Heart right ventricle (tissue), 16 donors: ENCODE data around the gene UBL7. TPM values are rescaled to one million over a fixed set of nuclear protein-coding genes. Genes with fewer than 3 reads are reported as not detected.

Experiments used
- ATAC-seq, 8 donors: fragments of 200-7000 bp; cut with Tn5 transposase; one replicate each; pipeline ENCODE4 v1.9.1; 2020; ENCODE audit warnings: mild to moderate bottlenecking in 8 of 8, moderate library complexity in 8 of 8, moderate number of reproducible peaks in 1 of 8
- DNase-seq, 2 donors: peaks; one replicate each; pipeline ENCODE4 v3.0.0-alpha.2; 2020
- H3K27ac ChIP-seq, 10 donors: fragments of 200-600 bp; sonication (generic) in 2 of 10; one replicate each; pipeline versions ENCODE4 v1.5.0 to v1.8.0; 2020 to 2022; ENCODE audit warnings: mild to moderate bottlenecking in 3 of 10
- H3K27me3 ChIP-seq, 7 donors: fragments of 200-600 bp; one replicate each; pipeline ENCODE4 v1.8.0; 2021 to 2022; ENCODE audit warnings: mild to moderate bottlenecking in 2 of 7
- H3K36me3 ChIP-seq, 9 donors: fragments of 200-600 bp; sonication (generic) in 1 of 9; one replicate each; pipeline versions ENCODE4 v1.5.0 to v1.8.0; 2020 to 2022; ENCODE audit warnings: mild to moderate bottlenecking in 2 of 9
- H3K4me1 ChIP-seq, 9 donors: fragments of 200-600 bp; sonication (generic) in 1 of 9; one replicate each; pipeline versions ENCODE4 v1.5.0 to v1.8.0; 2020 to 2022; ENCODE audit warnings: mild to moderate bottlenecking in 4 of 9
- H3K4me3 ChIP-seq, 10 donors: fragments of 200-600 bp; sonication (generic) in 2 of 10; one replicate each; pipeline versions ENCODE4 v1.5.0 to v1.8.0; 2020 to 2022; ENCODE audit warnings: mild to moderate bottlenecking in 7 of 10, moderate library complexity in 2 of 10
- H3K9me3 ChIP-seq, 11 donors: fragments of 200-600 bp in 10 of 11; sonication (generic) in 2 of 11; one replicate each; pipeline versions ENCODE4 v1.5.0 to v1.8.0; 2013 to 2022; ENCODE audit warnings: mild to moderate bottlenecking in 2 of 11, control low read depth in 1 of 11, moderate library complexity in 1 of 11
- WGBS, 2 donors: extraction: QIAGEN DNeasy Blood & Tissue Kit; methylation state at CpG; one replicate each; pipeline ENCODE4 v1.1.7; 2013; ENCODE audit warnings: inconsistent platforms in 1 of 2; 5-methylcytosine and 5-hydroxymethylcytosine counted together
- intact Hi-C, 10 donors: fragments of 100-400 bp; cut with DNase I; formaldehyde crosslinking; loops; one replicate each; pipeline versions ENCODE4 v1.11.1 to v1.14.2; 2022
- microRNA-seq, 2 donors: library from miRNA; unstranded; fragments of <30 nt; microRNA quantifications; one replicate each; pipeline ENCODE4 v1.2.0, GENCODE V29; 2021
- polyA plus RNA-seq, 2 donors: library from polyadenylated mRNA; stranded (reverse); fragments of 200-250 nt; gene quantifications; one replicate each; pipeline ENCODE4 v1.2.3, GENCODE V29; 2013
- total RNA-seq, 10 donors: library from RNA; stranded (reverse); fragmentation: NEBNext Ultra II Directional in 3 of 10; extraction: Animal tissue kit (Norgen Biotek cat#: 25700) in 3 of 10; gene quantifications; one replicate each; pipeline versions ENCODE4 v1.2.1 to v1.2.4, GENCODE V29; 2021 to 2023
- TF ChIP-seq, protein P1 (sequence below), 9 donors: fragments of 200-600 bp; sonication (generic) in 2 of 9; IDR thresholded peaks; one replicate each; pipeline versions ENCODE4 v1.5.0 to v1.8.0; 2021 to 2022; ENCODE audit warnings: antibody characterized with exemption in 9 of 9, mild to moderate bottlenecking in 5 of 9, moderate library complexity in 1 of 9
- donor health status: Arrhythmogenic right ventricular cardiomyopathy.
- donor health status: ischemic (EF 13 %, LVEDD 7.1; RV severe dilation, severe dysfunction).
- donor health status: healthy with polysubstance abuse.
- donor health status: DM: no; HTN: yes; CAD: no.
- donor health status: DM: no; HTN: no; CAD: no.
- donor health status: ischemic (EF 25% LVEDD 6.9; RV normal size, moderate dysfunction).
- donor health status: ischemic (EF 25% LVEDD 5.7; RV mildly dilated, moderate dysfunction).
- donor health status: healthy.
- donor health status: DM: yes; HTN: yes; CAD: no.
- donor health status: Ischemic cardiomyopathy.
- donor health status: ischemic (EF 35%, LVEDD 5.7; RV mildly dilated, moderate dysfunction).
- donor health status: nonischemic (EF 11% LVEDD 7.7; RV severe dilation, severe dysfunction).
- donor health status: DM: yes; HTN: yes; CAD: no.
- donor health status: PGD.
- donor health status: ischemic (EF 29% LVEDD 5.4; RV normal size, mild dysfunction).
- donor health status: nonischemic (EF 23%, LVEDD 6.1; RV moderate dilation, normal function).

UBL7 gene
- total and polyA plus RNA-seq, 12 donors, result 47.0 to 56.6 (median 52.1) TPM

DNA sequence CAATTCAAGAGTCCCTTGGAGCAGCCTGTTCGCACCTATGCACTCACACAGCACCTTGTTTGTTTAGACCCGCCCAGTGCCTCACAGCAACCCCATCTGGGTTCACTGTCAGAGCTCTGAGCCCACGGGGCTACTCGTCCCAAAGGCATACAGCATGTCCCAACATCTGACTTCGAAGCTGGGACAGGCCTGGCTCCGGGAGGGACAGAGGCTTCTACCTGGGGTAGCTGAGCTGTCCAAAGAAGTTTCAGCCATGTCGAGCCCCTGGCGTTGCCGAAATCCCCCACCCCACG, 64.9 kb downstream of the UBL7 start:
- 89 to 91% methylated on average over 10 of the region's 10 CpGs for WGBS, 2 donors
- no peak for ATAC-seq
- Histone ChIP-seq H3K27me3 (peaks cover 0 to 17% (median 0%) of the 10 kb centered on the region in 7 donors), H3K9me3 (no peaks in the 10 kb centered on the region), H3K36me3 (no peaks in the 10 kb centered on the region), H3K27ac (no peak overlapping the region), H3K4me3 (no peak overlapping the region), H3K4me1 (peaks cover 0 to 28% (median 0%) of the 10 kb centered on the region in 9 donors)
- intact Hi-C loops, result no loop called here
- TF ChIP-seq, protein P1, sequence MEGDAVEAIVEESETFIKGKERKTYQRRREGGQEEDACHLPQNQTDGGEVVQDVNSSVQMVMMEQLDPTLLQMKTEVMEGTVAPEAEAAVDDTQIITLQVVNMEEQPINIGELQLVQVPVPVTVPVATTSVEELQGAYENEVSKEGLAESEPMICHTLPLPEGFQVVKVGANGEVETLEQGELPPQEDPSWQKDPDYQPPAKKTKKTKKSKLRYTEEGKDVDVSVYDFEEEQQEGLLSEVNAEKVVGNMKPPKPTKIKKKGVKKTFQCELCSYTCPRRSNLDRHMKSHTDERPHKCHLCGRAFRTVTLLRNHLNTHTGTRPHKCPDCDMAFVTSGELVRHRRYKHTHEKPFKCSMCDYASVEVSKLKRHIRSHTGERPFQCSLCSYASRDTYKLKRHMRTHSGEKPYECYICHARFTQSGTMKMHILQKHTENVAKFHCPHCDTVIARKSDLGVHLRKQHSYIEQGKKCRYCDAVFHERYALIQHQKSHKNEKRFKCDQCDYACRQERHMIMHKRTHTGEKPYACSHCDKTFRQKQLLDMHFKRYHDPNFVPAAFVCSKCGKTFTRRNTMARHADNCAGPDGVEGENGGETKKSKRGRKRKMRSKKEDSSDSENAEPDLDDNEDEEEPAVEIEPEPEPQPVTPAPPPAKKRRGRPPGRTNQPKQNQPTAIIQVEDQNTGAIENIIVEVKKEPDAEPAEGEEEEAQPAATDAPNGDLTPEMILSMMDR (IDR thresholded peaks at IDR 0.05), result no peak
- no peak for DNase-seq

Small RNA genes within 50 kb of the gene (microRNA-seq; reads per million reads assigned to microRNA genes)
- 0 reads per million in 2 donors for gene MIR6881

Other genes starting within 250 kb of the UBL7 start
- not detected for gene CCDC33, start 224.8 kb downstream of the UBL7 start, total RNA-seq
- gene CCDC33, start 224.8 kb downstream of the UBL7 start, polyA plus RNA-seq, result not detected
- 1 to 10 TPM in 8 of 10 donors, under 1 TPM in 2; 0.60 to 3.6 (median 2.2) TPM for gene CYP11A1, start 93.5 kb downstream of the UBL7 start, total RNA-seq
- gene CYP11A1, start 93.5 kb downstream of the UBL7 start, polyA plus RNA-seq, result under 1 TPM; 0.06 to 0.44 TPM
- gene SEMA7A, start 27.2 kb downstream of the UBL7 start, total RNA-seq, result 1 to 10 TPM in 8 of 10 donors, under 1 TPM in 2; 0.61 to 5.1 (median 1.8) TPM
- gene SEMA7A, start 27.2 kb downstream of the UBL7 start, polyA plus RNA-seq, result under 1 TPM; 0.59 to 0.99 TPM
- gene ARID3B, start 80.1 kb upstream of the UBL7 start, total RNA-seq, result 1 to 10 TPM; 1.2 to 3.7 (median 2.4) TPM
- gene ARID3B, start 80.1 kb upstream of the UBL7 start, polyA plus RNA-seq, result 1 to 10 TPM; 1.4 to 3.0 TPM
- gene CLK3, start 154.7 kb upstream of the UBL7 start, total RNA-seq, result 10 to 100 TPM; 40.2 to 52.1 (median 45.2) TPM
- gene CLK3, start 154.7 kb upstream of the UBL7 start, polyA plus RNA-seq, result 10 to 100 TPM; 27.7 to 73.6 TPM
- 10 to 100 TPM; 14.4 to 18.1 (median 15.8) TPM for gene EDC3, start 234.9 kb upstream of the UBL7 start, total RNA-seq
- gene EDC3, start 234.9 kb upstream of the UBL7 start, polyA plus RNA-seq, result 10 to 100 TPM; 10.4 to 11.9 TPM